H9 (cell line): ENCODE measurements around the gene PIN4. TPM values are rescaled to one million over a fixed set of nuclear protein-coding genes. Genes with fewer than 3 reads are reported as not detected.

Source experiments
- DNase-seq: peaks from one replicate; pipeline ENCODE4 v3.0.0-alpha.2; 2017
- H2AFZ ChIP-seq: one replicate; pipeline ENCODE4 v1.6.1; 2013; ENCODE audit warnings: mild to moderate bottlenecking, low read length, control low read depth, moderate library complexity
- H2AK5ac ChIP-seq: 2 replicates; pipeline ENCODE4 v1.6.1; 2013; ENCODE audit warnings: low read length, control low read depth, mixed read lengths; ENCODE audit not compliant: insufficient read length
- H2BK120ac ChIP-seq: one replicate; pipeline ENCODE4 v1.6.1; 2013; ENCODE audit warnings: low read depth, mild to moderate bottlenecking, low read length, control low read depth, inconsistent platforms; ENCODE audit not compliant: poor library complexity, severe bottlenecking
- H2BK12ac ChIP-seq: 2 replicates; pipeline ENCODE4 v1.6.1; 2013; ENCODE audit warnings: low read length, control low read depth, mixed read lengths, low read depth; ENCODE audit not compliant: insufficient read length
- H2BK15ac ChIP-seq: 2 replicates; pipeline ENCODE4 v1.6.1; 2013; ENCODE audit warnings: low read depth, low read length, control low read depth
- H2BK20ac ChIP-seq: one replicate; pipeline ENCODE4 v1.6.1; 2013; ENCODE audit warnings: low read depth, mild to moderate bottlenecking, low read length, control low read depth, inconsistent platforms; ENCODE audit not compliant: poor library complexity, severe bottlenecking
- H2BK5ac ChIP-seq: 2 replicates; pipeline ENCODE4 v1.6.1; 2013; ENCODE audit warnings: low read length, control low read depth, mixed read lengths; ENCODE audit not compliant: insufficient read length
- H3K14ac ChIP-seq: 2 replicates; pipeline ENCODE4 v1.6.1; 2013; ENCODE audit warnings: low read length, control low read depth; ENCODE audit not compliant: insufficient read depth
- H3K18ac ChIP-seq: 2 replicates; pipeline ENCODE4 v1.6.1; 2013; ENCODE audit warnings: low read depth, mild to moderate bottlenecking, mixed read lengths, low read length, control low read depth; ENCODE audit not compliant: insufficient read length
- H3K23ac ChIP-seq: 2 replicates; pipeline ENCODE4 v1.6.1; 2013; ENCODE audit warnings: low read length, control low read depth, mixed read lengths, low read depth; ENCODE audit not compliant: insufficient read length
- H3K23me2 ChIP-seq: 2 replicates; pipeline ENCODE4 v1.6.1; 2013; ENCODE audit warnings: low read depth, mild to moderate bottlenecking, mixed read lengths, low read length, control low read depth; ENCODE audit not compliant: insufficient read length, poor library complexity, severe bottlenecking
- H3K27ac ChIP-seq: 2 replicates; pipeline ENCODE4 v1.5.1; 2013; ENCODE audit warnings: low read length, control low read depth, mixed read lengths, low read depth; ENCODE audit not compliant: insufficient read length
- H3K27me3 ChIP-seq: 2 replicates; pipeline ENCODE4 v1.6.1; 2013; ENCODE audit warnings: low read length, control low read depth, inconsistent platforms; ENCODE audit not compliant: insufficient read depth
- H3K4ac ChIP-seq: 2 replicates; pipeline ENCODE4 v1.6.1; 2013; ENCODE audit warnings: low read depth, mild to moderate bottlenecking, control low read depth, inconsistent platforms, low read length, moderate library complexity
- H3K4me1 ChIP-seq: 2 replicates; pipeline ENCODE4 v1.6.1; 2013; ENCODE audit warnings: low read length, control low read depth, inconsistent platforms; ENCODE audit not compliant: insufficient read depth
- H3K4me2 ChIP-seq: 2 replicates; pipeline ENCODE4 v1.6.1; 2013; ENCODE audit warnings: low read length, control low read depth, mixed read lengths; ENCODE audit not compliant: insufficient read length, insufficient read depth
- H3K56ac ChIP-seq: 2 replicates; pipeline ENCODE4 v1.6.1; 2013; ENCODE audit warnings: low read depth, mild to moderate bottlenecking, mixed read lengths, low read length, control low read depth; ENCODE audit not compliant: insufficient read length
- H3K79me1 ChIP-seq: 2 replicates; pipeline ENCODE4 v1.6.1; 2013; ENCODE audit warnings: low read depth, mild to moderate bottlenecking, moderate library complexity, low read length, control low read depth, inconsistent platforms; ENCODE audit not compliant: insufficient read depth, poor library complexity, severe bottlenecking
- H3K79me2 ChIP-seq: 2 replicates; pipeline ENCODE4 v1.6.1; 2013; ENCODE audit warnings: low read length, control low read depth, inconsistent platforms; ENCODE audit not compliant: insufficient read depth
- H3K9ac ChIP-seq: 2 replicates; pipeline ENCODE4 v1.6.1; 2013; ENCODE audit warnings: low read length, control low read depth, mixed read lengths; ENCODE audit not compliant: insufficient read length; ENCODE audit errors: extremely low read depth
- H3K9me3 ChIP-seq: one replicate; pipeline ENCODE4 v1.6.1; 2013; ENCODE audit warnings: low read depth, low read length, inconsistent platforms; ENCODE audit not compliant: control insufficient read depth
- H3T11ph ChIP-seq: one replicate; pipeline ENCODE4 v1.6.1; 2013; ENCODE audit warnings: mild to moderate bottlenecking, low read length, control low read depth, inconsistent platforms
- H4K20me1 ChIP-seq: one replicate; pipeline ENCODE4 v1.6.1; 2013; ENCODE audit not compliant: control insufficient read depth, insufficient read length, insufficient read depth
- H4K5ac ChIP-seq: 2 replicates; pipeline ENCODE4 v1.6.1; 2013; ENCODE audit warnings: low read depth, mild to moderate bottlenecking, mixed read lengths, low read length, control low read depth; ENCODE audit not compliant: insufficient read length
- H4K8ac ChIP-seq: replicated peaks from 2 replicates; pipeline ENCODE4 v1.6.1; 2013; ENCODE audit warnings: low read length, control low read depth, mixed read lengths, low read depth; ENCODE audit not compliant: insufficient read length
- H4K91ac ChIP-seq: 2 replicates; pipeline ENCODE4 v1.6.1; 2013; ENCODE audit warnings: low read depth, mild to moderate bottlenecking, moderate library complexity, mixed read lengths, low read length, control low read depth; ENCODE audit not compliant: insufficient read length
- H3K27ac Mint-ChIP-seq, 3 experiments: 2 replicates in 2 of 3; 3 replicates in 1 of 3; pipeline ENCODE4 v1.8.0; 2020 to 2021; ENCODE audit warnings: mixed read lengths in 3 of 3, mild to moderate bottlenecking in 1 of 3, moderate library complexity in 1 of 3
- H3K27me3 Mint-ChIP-seq: 2 replicates; pipeline ENCODE4 v1.8.0; 2021; ENCODE audit warnings: low read depth, mild to moderate bottlenecking, moderate library complexity, mixed read lengths
- H3K36me3 Mint-ChIP-seq, 3 experiments: 2 replicates in 2 of 3; 3 replicates in 1 of 3; pipeline ENCODE4 v1.8.0; 2020 to 2021; ENCODE audit warnings: low read depth in 3 of 3, mixed read lengths in 3 of 3; ENCODE audit not compliant: insufficient read depth in 1 of 3
- H3K4me1 Mint-ChIP-seq, 2 experiments: 2 replicates each; pipeline ENCODE4 v1.8.0; 2020; ENCODE audit warnings: mixed read lengths in 2 of 2
- H3K4me3 Mint-ChIP-seq, 2 experiments: 2 replicates in 1 of 2; 3 replicates in 1 of 2; pipeline ENCODE4 v1.8.0; 2020 to 2021; ENCODE audit warnings: mild to moderate bottlenecking in 2 of 2, mixed read lengths in 2 of 2, moderate library complexity in 1 of 2
- H3K9me3 Mint-ChIP-seq, 2 experiments: 2 replicates in 1 of 2; 3 replicates in 1 of 2; pipeline ENCODE4 v1.8.0; 2020; ENCODE audit warnings: mild to moderate bottlenecking in 2 of 2, mixed read lengths in 2 of 2, moderate library complexity in 1 of 2
- WGBS: extraction: QIAGEN DNeasy Blood & Tissue Kit; methylation state at CpG from one replicate; pipeline ENCODE4 v1.1.7; 2013; ENCODE audit warnings: missing lambda C conversion rate, low lambda C conversion rate, mixed read lengths; ENCODE audit not compliant: insufficient read length; ENCODE audit errors: extremely low coverage; 5-methylcytosine and 5-hydroxymethylcytosine counted together
- total RNA-seq: library from RNA; stranded (reverse); gene quantifications from 2 replicates; pipeline ENCODE4 v1.2.1, GENCODE V29; 2021
- TF ChIP-seq, protein P1 (sequence below): fragments of 200-600 bp; sonication (generic); conservative IDR thresholded peaks from 3 replicates; pipeline ENCODE4 v1.8.0; 2021; ENCODE audit warnings: antibody characterized with exemption, mild to moderate bottlenecking

PIN4 gene
- total RNA-seq, 1 experiment from 2014 or later: 16.3 TPM

GRCh38 chrX:72141372-72142004 is 40.1 kb upstream of the PIN4 start:
- Histone ChIP-seq H3K4me2 (no peak overlapping the region), H3K9ac (no peak overlapping the region), H3K56ac (no peak overlapping the region), H4K91ac (no peak overlapping the region), H4K20me1 (no peaks in the 10 kb centered on the region), H2BK15ac (no peak overlapping the region), H4K8ac (no peak overlapping the region), H3K14ac (no peak overlapping the region), H2AFZ (no peak overlapping the region), H2AK5ac (no peak overlapping the region), H3K4ac (no peak overlapping the region), H2BK5ac (no peak overlapping the region), H3K27me3 (no peaks in the 10 kb centered on the region), H2BK120ac (no peak overlapping the region), H3K79me1 (no peaks in the 10 kb centered on the region), H3K4me1 (no peaks in the 10 kb centered on the region), H3K9me3 (peaks cover 30% of the 10 kb centered on the region), H4K5ac (no peak overlapping the region), H3K23ac (no peak overlapping the region), H2BK12ac (no peak overlapping the region), H3K18ac (no peak overlapping the region), H3K23me2 (no peaks in the 10 kb centered on the region), H3K79me2 (no peaks in the 10 kb centered on the region), H3K27ac (no peak overlapping the region), H3T11ph (no peak overlapping the region), H2BK20ac (no peak overlapping the region)
- no peak overlapping the region for H3K27ac Mint-ChIP-seq
- no peaks in the 10 kb centered on the region for H3K4me1 Mint-ChIP-seq
- H3K27me3 Mint-ChIP-seq: no peaks in the 10 kb centered on the region
- DNase-seq: no peak
- no peak overlapping the region for H3K4me3 Mint-ChIP-seq
- peaks cover 71 to 74% of the 10 kb centered on the region in 2 experiments for H3K9me3 Mint-ChIP-seq
- peaks cover 27 to 41% (median 34%) of the 10 kb centered on the region in 3 experiments for H3K36me3 Mint-ChIP-seq
- TF ChIP-seq, protein P1, sequence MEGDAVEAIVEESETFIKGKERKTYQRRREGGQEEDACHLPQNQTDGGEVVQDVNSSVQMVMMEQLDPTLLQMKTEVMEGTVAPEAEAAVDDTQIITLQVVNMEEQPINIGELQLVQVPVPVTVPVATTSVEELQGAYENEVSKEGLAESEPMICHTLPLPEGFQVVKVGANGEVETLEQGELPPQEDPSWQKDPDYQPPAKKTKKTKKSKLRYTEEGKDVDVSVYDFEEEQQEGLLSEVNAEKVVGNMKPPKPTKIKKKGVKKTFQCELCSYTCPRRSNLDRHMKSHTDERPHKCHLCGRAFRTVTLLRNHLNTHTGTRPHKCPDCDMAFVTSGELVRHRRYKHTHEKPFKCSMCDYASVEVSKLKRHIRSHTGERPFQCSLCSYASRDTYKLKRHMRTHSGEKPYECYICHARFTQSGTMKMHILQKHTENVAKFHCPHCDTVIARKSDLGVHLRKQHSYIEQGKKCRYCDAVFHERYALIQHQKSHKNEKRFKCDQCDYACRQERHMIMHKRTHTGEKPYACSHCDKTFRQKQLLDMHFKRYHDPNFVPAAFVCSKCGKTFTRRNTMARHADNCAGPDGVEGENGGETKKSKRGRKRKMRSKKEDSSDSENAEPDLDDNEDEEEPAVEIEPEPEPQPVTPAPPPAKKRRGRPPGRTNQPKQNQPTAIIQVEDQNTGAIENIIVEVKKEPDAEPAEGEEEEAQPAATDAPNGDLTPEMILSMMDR: no peak
- WGBS: no CpG with 5 or more reads among the region's 4 CpGs
